Activated CD4-positive, CD25-positive, alpha-beta regulatory T cell treated with anti-CD3 and anti-CD28 coated beads, Interleukin-2, amount 50 U/mL, for 72 hours (primary cell): ENCODE measurements around the gene PIK3IP1.

Source experiments
- DNase-seq: peaks from one replicate; pipeline ENCODE4 v3.0.0; 2021

Gene PIK3IP1

DNA sequence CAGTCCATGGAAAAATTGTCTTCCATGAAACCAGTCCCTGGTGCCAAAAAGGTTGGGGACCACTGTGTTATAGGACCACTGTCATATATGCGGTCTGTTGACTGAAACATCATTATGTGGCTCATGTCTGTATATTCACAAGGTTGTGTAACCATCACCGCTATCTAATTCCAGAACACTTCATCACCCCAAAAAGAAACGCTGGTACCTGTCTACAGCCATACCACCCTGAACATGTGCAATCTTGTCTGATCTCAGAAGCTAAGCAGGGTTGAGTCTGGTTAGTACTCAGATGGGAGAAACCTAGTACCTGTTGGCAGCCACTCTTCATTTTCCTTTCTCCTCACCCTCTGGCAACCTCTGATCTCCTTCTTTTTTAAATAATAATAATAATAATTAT is 12.9 kb upstream of the PIK3IP1 start:
- no peak for DNase-seq

- no peak for DNase-seq
These were observed 10.2 kb upstream of the PIK3IP1 start for GRCh38 chr22:31302537-31302936.

DNA sequence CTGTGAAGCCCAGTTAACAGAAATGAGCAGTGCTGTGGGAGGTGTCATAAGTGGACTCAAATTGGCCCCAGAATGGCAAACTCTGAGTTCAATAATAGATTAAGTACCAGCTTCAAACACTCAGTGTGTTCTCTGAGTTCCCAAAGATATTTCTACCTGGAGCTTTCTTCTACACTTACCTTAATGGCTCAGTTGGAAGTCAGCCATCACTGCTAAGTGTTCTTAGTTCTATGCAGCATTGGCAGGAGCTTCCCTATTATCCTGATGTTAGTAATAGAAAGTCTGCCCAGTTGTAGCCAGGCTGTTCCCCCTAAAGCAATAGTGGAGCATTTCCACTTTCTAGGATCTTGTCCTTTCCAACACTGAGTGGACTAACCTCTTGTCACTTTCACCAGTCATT is 9.7 kb upstream of the PIK3IP1 start:
- DNase-seq: no peak

DNA sequence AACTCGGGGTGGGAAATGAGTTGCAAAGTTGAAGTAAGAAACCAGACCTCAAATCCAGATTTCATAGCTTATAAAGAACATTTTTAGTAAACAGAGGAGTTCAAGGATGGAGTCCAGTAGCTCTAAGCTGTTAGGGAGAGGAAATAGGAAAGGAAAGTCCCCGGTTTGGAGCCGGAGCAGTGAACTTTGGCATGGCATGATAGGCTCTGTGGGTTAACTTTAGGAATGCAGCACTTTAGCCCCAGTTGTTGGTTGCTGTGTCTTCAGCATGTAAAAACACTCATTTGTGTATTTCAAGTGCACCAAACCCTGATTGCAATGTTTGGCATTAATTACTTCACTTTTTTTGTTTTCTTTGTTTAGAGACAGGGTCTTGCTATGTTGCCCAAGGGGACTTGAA is 8.6 kb upstream of the PIK3IP1 start:
- DNase-seq: no peak

DNA sequence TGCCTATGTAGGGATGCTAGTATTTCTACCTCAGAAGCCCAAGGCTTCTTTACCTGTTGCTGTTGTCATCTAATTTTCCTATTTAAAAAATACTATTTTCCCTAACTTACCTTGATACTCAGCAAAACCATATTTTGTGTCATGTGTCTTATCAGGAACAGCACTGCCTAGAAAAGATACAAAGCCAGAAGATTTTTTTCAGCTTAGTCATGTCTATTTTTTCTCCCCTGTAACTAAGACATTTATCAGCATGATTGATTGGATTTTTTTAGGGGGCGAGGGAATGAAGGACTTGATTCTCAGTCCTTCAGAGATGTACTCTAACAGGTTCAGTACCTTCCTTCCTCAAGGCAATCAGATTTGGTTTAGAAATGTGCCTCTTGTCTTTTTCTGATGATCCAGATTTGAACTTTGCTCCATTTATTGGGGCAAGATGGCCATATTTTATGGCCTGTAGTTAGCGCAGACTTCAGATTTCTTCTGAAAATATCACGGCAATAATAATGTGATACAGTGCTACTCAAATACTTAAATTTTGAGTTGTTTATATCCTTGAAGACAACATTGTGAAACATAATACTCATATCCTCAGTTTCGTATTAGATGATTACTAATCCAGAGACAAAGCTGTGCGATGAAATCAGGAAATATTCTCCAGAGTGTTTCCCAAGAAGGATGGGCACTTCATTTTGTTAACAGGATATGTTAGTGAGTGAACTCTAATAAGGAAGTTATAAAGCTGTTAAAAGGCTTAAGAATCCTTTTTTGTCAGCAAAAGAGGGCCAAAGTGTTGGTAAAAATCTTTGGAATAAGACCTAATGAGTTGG is 3.8 kb upstream of the PIK3IP1 start:
- DNase-seq: no peak

- no peak for DNase-seq
These were observed 3.1 kb upstream of the PIK3IP1 start for GRCh38 chr22:31295360-31295759.

GRCh38 chr22:31291481-31292235 is 630 bp downstream of the PIK3IP1 start:
- no peak for DNase-seq

DNA sequence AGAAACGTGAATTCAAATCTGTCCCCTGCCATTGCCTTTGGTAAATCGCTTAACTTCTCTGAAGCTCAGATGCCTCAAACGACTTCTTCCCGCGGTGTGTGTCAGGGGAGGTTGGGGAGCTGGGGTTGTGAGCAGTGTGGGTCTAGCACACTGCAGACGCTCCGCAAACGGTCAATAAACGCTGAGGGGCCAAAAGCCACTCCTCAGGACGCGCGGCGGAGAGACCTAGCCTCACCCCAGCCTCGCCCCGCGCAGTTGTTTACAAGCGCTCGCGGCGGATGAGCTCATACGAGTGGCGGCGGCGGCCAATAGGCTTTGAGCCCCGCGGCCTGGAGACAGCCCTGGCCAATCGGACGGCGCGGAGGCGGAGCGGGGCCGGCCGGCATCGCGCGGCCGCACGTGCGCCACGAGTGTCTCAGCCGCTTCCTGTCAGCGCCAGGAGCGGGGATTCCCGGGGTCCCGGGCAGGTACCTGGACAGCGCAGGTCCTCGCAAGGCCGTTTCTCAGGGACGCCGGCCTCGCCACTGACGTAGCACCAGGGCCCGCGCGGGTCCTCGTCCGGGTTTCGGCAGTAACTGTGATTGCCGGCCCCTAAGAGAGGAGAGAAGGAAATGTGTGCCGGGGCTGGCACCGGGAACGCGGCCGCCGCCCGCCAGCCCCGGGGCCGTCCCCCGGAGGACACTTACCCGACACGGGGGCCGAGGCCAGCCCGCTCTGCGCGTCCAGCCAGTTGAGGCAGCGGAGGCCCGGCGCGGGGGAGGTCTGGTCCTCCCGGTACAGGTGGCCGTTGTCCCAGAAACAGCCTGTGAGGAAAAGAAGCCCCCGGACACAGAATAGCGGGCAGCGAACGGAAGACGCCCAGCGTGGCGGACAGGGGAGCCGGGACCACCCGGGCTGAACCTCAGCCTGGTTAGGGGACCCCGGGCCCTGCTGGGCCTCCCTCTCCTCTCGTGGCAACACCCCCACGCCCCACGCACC is 1.5 kb downstream of the PIK3IP1 start:
- peak; percentile 95 for DNase-seq

DNA sequence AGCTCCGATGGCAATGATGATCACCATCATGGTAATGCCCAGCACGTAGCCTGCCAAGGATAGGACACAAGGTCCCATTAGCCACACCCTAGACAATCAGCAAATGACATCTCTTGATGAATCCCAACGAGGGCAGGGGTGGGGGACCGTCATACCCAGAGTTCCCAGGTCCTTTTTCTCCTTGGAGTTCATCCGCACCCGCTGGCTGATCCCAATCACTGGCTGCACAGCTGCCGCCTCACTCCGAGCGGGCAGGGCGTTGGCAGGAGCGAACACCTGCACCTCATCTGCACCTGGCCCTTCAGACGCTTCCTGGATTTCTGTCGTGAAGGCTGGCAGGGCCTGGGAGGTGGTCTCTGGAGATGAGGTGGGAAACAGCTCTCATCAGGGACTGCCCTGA is 2.9 kb downstream of the PIK3IP1 start:
- DNase-seq: no peak

GRCh38 chr22:31288496-31289240 is 3.6 kb downstream of the PIK3IP1 start:
- no peak for DNase-seq

- DNase-seq: no peak
These were observed 4.3 kb downstream of the PIK3IP1 start for GRCh38 chr22:31287818-31288495.

GRCh38 chr22:31286360-31287255 is 5.7 kb downstream of the PIK3IP1 start:
- no peak for DNase-seq

GRCh38 chr22:31284281-31285155 is 7.8 kb downstream of the PIK3IP1 start:
- no peak for DNase-seq

DNA sequence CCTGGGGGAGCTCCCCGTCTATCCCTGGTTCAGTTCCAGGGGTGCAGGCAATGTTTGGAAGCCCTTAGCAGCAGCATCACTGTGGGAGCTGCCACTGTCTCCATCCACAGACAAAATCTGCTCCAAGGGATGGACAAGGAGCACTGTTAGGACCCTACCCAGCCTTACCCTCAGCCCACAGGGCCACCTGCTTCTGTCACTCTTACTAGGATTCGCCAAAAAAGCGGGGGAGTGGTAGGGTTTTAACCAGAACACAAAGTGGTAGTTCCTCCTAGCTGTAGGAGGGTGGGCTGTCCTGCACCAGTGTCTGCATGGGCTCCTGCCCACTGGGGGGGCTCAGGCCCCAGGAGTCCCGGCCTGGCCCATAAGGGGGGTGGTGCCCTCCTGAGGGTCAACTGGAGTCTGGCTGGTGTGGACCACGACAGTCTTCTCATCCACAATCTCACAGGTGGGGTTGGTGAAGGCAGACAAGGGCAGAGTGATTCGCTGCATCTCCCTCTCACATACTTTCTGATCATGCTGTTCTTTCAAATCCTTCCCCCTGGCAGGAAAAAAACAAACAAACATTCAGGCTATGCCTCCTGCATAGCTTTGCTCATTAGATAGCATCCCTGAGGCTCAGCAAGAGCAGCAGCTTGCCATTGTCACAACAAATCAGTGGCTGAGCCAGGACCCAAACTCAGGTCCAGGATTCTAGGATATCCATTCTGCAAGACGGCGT is 9.4 kb downstream of the PIK3IP1 start:
- DNase-seq: no peak

GRCh38 chr22:31281733-31282132 is 10.6 kb downstream of the PIK3IP1 start:
- no peak for DNase-seq

GRCh38 chr22:31279821-31280505 is 12.3 kb downstream of the PIK3IP1 start:
- DNase-seq: no peak

GRCh38 chr22:31279327-31279669 is 13.0 kb downstream of the PIK3IP1 start:
- no peak for DNase-seq

DNA sequence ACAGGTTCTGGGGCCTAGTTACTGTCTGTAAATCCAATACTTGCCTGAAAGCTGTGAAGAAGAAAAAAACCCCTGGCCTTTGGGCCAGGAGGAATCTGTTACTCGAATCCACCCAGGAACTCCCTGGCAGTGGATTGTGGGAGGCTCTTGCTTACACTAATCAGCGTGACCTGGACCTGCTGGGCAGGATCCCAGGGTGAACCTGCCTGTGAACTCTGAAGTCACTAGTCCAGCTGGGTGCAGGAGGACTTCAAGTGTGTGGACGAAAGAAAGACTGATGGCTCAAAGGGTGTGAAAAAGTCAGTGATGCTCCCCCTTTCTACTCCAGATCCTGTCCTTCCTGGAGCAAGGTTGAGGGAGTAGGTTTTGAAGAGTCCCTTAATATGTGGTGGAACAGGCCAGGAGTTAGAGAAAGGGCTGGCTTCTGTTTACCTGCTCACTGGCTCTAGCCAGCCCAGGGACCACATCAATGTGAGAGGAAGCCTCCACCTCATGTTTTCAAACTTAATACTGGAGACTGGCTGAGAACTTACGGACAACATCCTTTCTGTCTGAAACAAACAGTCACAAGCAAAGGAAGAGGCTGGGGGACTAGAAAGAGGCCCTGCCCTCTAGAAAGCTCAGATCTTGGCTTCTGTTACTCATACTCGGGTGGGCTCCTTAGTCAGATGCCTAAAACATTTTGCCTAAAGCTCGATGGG is 13.5 kb downstream of the PIK3IP1 start:
- DNase-seq: no peak
